ENCODE results near the gene WDR18.
"Not testable (repeated sequence)": the region's sequence is repeated elsewhere in the genome, so short reads cannot be mapped to it uniquely, and the experiment has no call there.

WDR18 gene

DNA sequence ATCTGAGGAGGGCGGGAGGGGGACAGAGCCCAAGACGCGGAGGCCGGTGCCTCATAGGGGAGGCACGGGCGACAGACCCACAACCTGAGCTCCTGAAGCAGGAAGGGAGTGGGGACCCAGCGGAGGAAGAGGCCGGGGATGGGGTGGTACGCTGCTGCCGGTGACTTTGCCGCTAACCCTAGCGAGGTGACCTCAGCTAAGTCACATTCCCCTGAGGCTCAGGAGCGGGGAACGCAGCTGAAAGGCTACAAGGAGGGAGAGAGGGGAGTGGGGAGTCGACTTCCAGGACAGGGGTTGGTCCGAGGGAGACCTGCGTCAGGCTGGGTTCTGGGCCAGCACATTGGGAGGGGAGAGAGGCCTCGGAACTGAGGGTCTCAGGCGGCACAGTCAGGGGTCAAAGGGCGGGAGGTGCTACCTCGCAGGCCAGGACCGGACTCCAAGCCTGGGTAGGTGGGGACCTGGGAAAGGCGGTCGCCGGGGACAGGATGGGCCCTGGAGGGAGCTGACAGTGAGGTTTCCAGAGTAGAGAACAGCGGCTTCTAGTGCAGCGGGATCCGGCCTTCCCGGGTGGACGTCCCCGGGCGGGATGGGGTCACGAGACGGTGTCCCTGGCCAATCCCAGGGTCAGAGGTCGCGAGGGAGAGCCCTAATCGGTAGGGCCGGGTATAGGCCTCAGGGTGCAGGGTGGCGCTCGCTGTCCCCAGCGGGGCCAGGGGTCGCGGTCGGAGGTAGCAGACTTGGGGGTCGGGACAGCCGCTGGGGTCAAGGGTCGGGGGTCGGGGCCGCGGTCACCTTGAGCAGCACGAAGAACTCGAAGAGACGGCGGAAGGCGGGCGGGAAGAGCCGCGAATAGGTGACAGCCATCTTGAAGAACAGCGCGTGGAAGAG is 36.1 kb downstream of the WDR18 start:
- DNase-seq (ENCODE audit: low spot score): no peak

DNA sequence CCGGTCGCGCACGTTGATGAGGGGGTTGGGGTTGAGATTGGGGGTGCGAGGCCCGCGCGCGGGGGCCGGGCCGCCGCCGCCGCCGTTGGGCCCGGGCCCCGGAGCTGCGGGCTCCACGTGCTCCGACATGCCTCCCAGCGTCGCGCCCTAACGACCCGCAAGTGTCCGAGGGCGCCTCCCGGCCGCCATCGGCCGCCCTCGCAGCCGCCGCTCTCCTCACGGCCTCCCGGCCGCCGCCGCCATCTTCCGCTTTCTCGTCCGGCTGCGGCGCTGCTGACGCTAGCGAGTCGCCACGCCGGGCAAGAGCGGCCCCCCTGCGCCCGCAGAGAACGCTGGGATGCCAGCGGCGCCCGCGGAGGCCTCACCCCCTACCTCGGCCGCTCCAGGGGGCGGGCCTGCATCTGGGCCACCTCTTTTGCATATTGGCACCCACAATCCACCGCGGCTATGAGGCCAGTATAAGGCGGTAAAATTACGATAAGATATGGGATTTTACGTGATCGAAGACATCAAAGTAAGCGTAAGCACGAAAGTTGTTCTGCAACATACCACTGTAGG is 36.8 kb downstream of the WDR18 start, which contains the start of gene TMEM259:
TSS of gene TMEM259 (minus strand) at position 256 of the 558 bp plus-strand sequence. CDS start at position 129, 127 bp downstream.
- peak; percentile 98 for DNase-seq (ENCODE audit: low spot score)

DNA sequence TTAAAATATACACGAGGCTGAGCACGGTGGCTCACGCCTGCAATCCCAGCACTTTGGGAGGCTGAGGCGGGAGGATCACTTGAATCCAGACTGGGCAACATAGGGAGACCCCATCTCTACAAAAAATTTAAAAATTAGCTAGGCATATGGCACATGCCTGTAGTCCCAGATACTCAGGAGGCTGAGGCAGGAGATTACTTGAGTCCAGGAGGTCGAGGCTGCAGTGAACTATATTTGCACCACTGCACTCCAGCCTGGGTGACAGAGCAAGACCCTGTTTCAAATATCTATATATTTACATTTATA is 39.7 kb downstream of the WDR18 start:
- not testable (repeated sequence) for DNase-seq (ENCODE audit: low spot score)

GRCh38 chr19:1025080-1025479 is 40.9 kb downstream of the WDR18 start:
- DNase-seq (ENCODE audit: low spot score): not testable (repeated sequence)

- peak; percentile 56 for DNase-seq (ENCODE audit: low spot score)
Observed at GRCh38 chr19:1025960-1026782, 42.0 kb downstream of the WDR18 start, which contains the start of gene CNN2. Gene CNN2, plus strand, starts transcription at chr19:1026608. Its CDS starts 54 bp downstream, at chr19:1026662.

- DNase-seq (ENCODE audit: low spot score): no peak
Observed at GRCh38 chr19:1026783-1027649, 42.9 kb downstream of the WDR18 start.

DNA sequence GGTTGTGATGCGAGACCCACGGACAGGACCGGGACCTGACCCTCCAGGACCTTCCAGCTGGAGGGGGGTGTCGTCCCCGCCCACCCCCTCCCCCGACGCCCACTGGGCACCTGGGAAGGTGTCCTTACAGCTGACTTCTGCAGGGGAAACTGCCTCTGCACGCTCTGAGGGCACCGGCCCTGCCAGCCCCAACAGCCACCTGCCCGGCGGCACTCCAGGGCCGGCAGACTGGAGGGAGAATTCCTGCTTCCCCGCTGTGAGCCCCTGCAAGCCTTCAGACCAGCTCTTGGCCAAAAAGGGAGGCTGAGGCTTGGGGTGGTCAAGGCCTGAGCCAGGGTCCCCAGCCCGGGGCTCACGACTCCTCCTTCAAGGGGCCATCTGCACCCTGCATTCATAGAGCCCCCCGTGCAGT is 43.5 kb downstream of the WDR18 start:
- DNase-seq (ENCODE audit: low spot score): no peak

GRCh38 chr19:1028062-1028926 is 44.1 kb downstream of the WDR18 start:
- DNase-seq (ENCODE audit: low spot score): no peak

- no peak for DNase-seq (ENCODE audit: low spot score)
Observed at GRCh38 chr19:1032264-1032867, 48.2 kb downstream of the WDR18 start.

DNA sequence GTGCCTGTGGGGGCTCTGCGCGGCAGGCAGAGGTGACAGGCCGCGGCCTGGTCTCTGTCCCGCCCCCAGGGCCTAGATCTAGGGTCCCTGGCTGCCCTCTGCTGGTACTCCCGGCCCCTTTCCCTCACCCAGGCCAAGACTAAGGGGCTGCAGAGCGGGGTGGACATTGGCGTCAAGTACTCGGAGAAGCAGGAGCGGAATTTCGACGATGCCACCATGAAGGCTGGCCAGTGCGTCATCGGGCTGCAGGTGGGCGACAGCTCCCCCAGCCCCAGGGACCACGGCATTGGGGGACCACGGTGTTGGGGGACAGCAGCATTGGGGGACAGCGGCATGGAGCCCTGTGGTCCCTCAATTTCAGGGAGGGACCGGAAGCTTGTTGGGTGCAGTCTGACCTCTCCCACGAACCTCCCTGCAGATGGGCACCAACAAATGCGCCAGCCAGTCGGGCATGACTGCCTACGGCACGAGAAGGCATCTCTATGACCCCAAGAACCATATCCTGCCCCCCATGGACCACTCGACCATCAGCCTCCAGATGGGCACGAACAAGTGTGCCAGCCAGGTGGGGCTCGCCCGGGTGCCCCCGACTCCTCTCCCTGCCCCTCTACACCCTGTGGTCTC is 52.0 kb downstream of the WDR18 start:
- no peak for DNase-seq (ENCODE audit: low spot score)

- no peak for DNase-seq (ENCODE audit: low spot score)
Observed at GRCh38 chr19:1037621-1038064, 53.5 kb downstream of the WDR18 start.

DNA sequence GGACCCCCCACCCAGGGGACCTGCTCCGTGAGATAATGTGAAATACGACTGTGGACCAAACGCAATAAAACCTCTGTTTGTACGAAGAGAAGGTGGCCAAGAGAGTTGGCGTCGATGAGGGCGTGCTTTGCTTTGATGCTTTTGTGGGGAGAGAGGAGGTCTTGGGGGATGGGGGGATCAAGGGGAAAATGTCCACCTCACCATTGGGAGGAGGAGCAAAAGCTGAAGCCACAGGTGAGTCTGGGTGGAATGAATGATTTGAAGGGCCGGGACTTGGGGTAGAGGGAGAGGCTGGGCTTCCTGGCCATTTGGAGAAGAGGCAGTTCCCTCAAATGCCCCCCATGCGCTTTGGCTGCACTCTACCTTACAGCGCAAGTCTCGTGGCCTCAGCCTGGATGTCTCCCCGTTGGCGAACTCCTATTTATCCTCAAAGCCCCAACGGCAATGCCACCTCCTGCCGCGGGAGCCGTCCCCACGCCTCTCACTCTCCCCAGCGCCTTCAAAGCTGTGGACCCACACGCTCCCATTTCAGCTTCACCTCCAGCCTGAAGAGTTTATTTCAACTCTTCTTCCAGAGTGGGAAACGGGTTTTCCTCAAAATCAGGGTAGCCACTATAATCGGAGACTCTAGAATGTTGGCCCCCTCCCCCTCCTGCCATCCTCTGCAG is 55.0 kb downstream of the WDR18 start:
- no peak for DNase-seq (ENCODE audit: low spot score)

DNA sequence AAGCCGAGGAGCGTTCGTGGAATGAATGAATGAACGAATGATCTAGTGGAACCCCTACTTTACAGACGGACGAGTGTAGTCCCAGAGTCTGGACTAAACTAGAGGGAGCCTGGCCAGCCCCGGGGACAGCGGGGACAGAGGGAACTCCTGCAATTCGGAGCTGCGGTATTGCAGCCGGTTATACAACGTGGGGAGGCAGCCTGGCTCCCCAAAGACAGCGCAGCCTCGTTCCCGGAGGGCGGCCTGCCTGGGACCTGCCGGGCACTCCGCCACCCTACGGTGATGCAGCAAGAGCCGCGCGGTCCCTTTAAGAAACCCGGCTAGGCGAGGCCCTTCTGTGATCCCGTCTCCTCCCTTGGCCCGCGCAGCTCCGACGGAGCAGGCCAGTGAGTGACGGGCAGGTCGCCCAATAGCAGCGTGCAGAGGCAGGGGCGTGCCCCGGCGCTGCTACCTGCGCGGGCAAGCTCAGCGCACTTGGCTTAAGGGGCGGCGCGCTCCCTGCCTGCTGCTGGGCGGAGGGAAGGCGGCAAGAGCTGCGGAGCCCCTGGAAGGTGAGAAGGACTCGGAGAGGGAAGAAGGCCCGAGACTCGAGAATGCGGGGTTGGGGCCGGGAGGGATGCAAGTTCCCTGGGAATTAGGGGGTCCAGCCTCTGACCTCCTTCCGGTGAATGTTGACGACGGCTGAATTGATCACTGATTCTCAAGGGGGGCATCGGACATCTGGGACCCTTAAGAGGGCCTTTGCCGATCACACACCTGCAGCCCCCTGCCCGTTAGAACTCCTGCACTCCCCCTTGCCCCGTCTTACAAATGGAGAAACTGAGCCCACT is 55.7 kb downstream of the WDR18 start, which contains the start of gene ABCA7:
TSS of gene ABCA7 (plus strand) at position 462 of the 830 bp plus-strand sequence. CDS start 1,255 bp downstream, outside the sequence.
- DNase-seq (ENCODE audit: low spot score): peak; percentile 99

DNA sequence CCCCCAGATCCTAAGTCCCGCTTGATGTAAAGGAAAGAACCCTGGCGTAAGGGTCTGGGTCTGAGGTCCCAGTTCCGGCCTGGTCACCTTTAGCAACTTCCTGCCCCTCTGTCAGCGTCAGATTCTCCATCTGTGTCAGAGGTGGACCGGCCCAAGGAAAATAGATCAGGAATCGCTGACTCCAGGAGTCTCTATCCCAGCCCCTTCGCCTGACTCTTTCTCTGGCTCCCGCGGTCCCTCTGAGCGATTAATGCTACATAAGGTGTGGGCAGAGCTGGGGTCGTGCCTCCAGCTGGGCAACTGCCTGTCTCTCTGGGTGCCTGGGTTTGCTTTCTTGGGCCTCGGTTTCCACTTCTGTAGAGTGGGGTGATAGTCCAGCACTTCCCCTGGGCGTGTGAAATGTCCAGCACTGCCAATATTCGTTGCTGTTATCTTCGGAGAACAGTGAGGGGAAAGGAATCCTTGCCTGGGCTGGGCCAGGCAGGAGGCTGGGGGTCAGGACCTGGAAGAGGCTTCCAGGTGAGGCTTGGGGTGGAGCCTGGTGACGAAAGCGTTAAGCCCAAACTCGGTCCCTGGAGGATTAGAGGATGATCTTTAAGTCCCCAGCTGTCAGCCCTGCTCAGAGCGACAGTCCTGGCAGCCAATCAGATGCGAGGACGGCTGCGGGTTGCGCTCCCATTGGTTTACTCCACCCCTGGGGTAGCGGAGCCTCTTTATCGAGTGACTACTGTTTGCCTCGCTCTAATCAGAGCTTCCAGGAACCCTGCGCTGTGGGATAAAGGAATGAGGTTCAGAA is 56.5 kb downstream of the WDR18 start:
- DNase-seq (ENCODE audit: low spot score): peak; percentile 97

DNA sequence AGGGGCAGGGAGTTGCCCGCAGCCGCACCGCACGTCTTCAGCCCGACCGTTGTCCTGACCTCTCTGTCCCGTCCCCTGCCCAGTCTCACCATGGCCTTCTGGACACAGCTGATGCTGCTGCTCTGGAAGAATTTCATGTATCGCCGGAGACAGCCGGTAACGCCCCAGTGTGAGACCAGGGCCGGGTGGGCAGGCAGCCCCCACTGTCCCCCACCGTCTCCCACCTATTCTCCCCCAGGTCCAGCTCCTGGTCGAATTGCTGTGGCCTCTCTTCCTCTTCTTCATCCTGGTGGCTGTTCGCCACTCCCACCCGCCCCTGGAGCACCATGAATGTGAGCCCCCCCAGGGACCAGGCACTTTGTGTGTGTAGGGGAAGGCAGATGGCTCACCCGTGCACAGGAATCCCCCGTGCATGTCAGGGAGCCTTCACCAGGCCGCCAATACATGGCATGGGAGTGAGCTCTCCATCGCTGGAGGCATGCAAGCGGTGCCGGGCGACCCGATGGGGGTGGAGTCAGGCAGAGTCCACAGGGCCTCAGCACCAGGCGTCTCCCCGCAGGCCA is 57.2 kb downstream of the WDR18 start:
- no peak for DNase-seq (ENCODE audit: low spot score)

- no peak for DNase-seq (ENCODE audit: low spot score)
Observed at GRCh38 chr19:1041835-1042685, 57.9 kb downstream of the WDR18 start.
